DOHH2 (cell line): Measurements from ENCODE around the gene PPP4R3A.

ENCODE experiments used
- CTCF ChIP-seq: fragments of 200-600 bp; sonication (generic); IDR thresholded peaks from one replicate; pipeline ENCODE4 v1.5.1; 2014; ENCODE audit warnings: antibody characterized with exemption, mild to moderate bottlenecking, low read depth, low read length; ENCODE audit not compliant: poor library complexity, severe bottlenecking
- EZH2phosphoT487 ChIP-seq: fragments of 200-600 bp; sonication (generic); IDR thresholded peaks from 2 replicates; pipeline ENCODE4 v1.6.1; 2017; ENCODE audit warnings: borderline replicate concordance, mild to moderate bottlenecking, antibody characterized with exemption, low read length, moderate library complexity, mixed read lengths

- TF ChIP-seq CTCF (no peak), EZH2phosphoT487 (no peak)
These were observed 3.9 kb downstream of the PPP4R3A start for GRCh38 chr14:91506226-91506625.
